A673 (cell line): Measurements from ENCODE around the gene ADORA2A. TPM values are rescaled to one million over a fixed set of nuclear protein-coding genes. Genes with fewer than 3 reads are reported as not detected.

Experiments used
- BruUV-seq: library from RNA; stranded (reverse); fragments of 400-500 nt; replicated peaks from 2 replicates; lab custom pipeline; 2021; lab: Mats Ljungman, UMichigan
- CTCF ChIA-PET: fragments of 300-600 bp; sonication (Branson Sonifier 250); formaldehyde crosslinking; loops from one replicate; lab custom pipeline; 2022; ENCODE audit warnings: antibody characterized with exemption; lab: Charles Lee
- POLR2A ChIA-PET: fragments of 300-600 bp; sonication (Branson Sonifier 250); formaldehyde crosslinking; loops from one replicate; lab custom pipeline; 2022; ENCODE audit warnings: antibody characterized with exemption; ENCODE audit not compliant: low non-redundant PET; lab: Charles Lee
- DNase-seq: peaks from one replicate; pipeline ENCODE4 v3.0.0-alpha.2; 2015; ENCODE audit warnings: low spot score
- H3K27ac ChIP-seq: fragments of 200-600 bp; sonication (generic); 2 replicates; pipeline ENCODE4 v1.5.1; 2016; ENCODE audit warnings: mixed run types, low read depth, mild to moderate bottlenecking, mixed read lengths, antibody characterized with exemption, low read length; ENCODE audit not compliant: poor library complexity, severe bottlenecking
- H3K27me3 ChIP-seq: fragments of 200-600 bp; sonication (generic); replicated peaks from 2 replicates; pipeline ENCODE4 v1.6.1; 2017; ENCODE audit warnings: mixed run types, low read depth, mild to moderate bottlenecking, mixed read lengths, antibody characterized with exemption, low read length; ENCODE audit not compliant: insufficient read depth, poor library complexity
- H3K36me3 ChIP-seq: fragments of 200-600 bp; sonication (generic); 2 replicates; pipeline ENCODE4 v1.6.1; 2016; ENCODE audit warnings: mixed run types, mild to moderate bottlenecking, mixed read lengths, antibody characterized with exemption, low read length; ENCODE audit not compliant: insufficient read depth, poor library complexity, severe bottlenecking
- H3K4me1 ChIP-seq: fragments of 200-600 bp; sonication (generic); 2 replicates; pipeline ENCODE4 v1.6.1; 2017; ENCODE audit warnings: mixed run types, mild to moderate bottlenecking, mixed read lengths, antibody characterized with exemption, low read length; ENCODE audit not compliant: insufficient read depth, poor library complexity, severe bottlenecking
- H3K4me3 ChIP-seq: fragments of 200-600 bp; sonication (generic); 2 replicates; pipeline ENCODE4 v1.5.1; 2016; ENCODE audit warnings: low read depth, mixed run types, mild to moderate bottlenecking, mixed read lengths, low read length; ENCODE audit not compliant: poor library complexity, severe bottlenecking
- H3K9me3 ChIP-seq: fragments of 200-600 bp; sonication (generic); 2 replicates; pipeline ENCODE4 v1.6.1; 2016; ENCODE audit warnings: mixed run types, low read depth, mild to moderate bottlenecking, mixed read lengths, antibody characterized with exemption, low read length; ENCODE audit not compliant: poor library complexity, severe bottlenecking
- CTCF ChIP-seq: fragments of 300-800, 200-600 bp; sonication (generic); conservative IDR thresholded peaks from 2 replicates; pipeline ENCODE4 v1.5.1; 2017; ENCODE audit warnings: low read depth, mild to moderate bottlenecking, antibody characterized with exemption, low read length, moderate library complexity, mixed read lengths
- EZH2 ChIP-seq: fragments of 200-600 bp; sonication (generic); IDR thresholded peaks from 2 replicates; pipeline ENCODE4 v1.6.1; 2017; ENCODE audit warnings: borderline replicate concordance, low read depth, mild to moderate bottlenecking, mixed read lengths, antibody characterized with exemption, low read length; ENCODE audit not compliant: poor library complexity, severe bottlenecking
- intact Hi-C: fragments of 100-400 bp; cut with micrococcal nuclease; formaldehyde crosslinking; loops from one replicate; pipeline ENCODE4 v1.10.0; 2022; ENCODE audit not compliant: unreplicated experiment
- total RNA-seq: library from RNA; stranded (reverse); gene quantifications from 2 replicates; pipeline ENCODE4 v1.2.3, GENCODE V29; 2021

The ADORA2A gene
- total RNA-seq, 1 experiment from 2014 or later, result 9.6 TPM

GRCh38 chr22:24418786-24419474 is 8.5 kb upstream of the ADORA2A start:
- POLR2A ChIA-PET, result no interaction called here
- no peak for DNase-seq
- BruUV-seq, result no TSS peak
- peaks cover 5% of the 10 kb centered on the region for H3K36me3 ChIP-seq
- CTCF ChIA-PET, result no interaction called here
- no peak overlapping the region for H3K4me3 ChIP-seq
- H3K27ac ChIP-seq, result no peak overlapping the region
- H3K27me3 ChIP-seq, result no peaks in the 10 kb centered on the region
- H3K4me1 ChIP-seq, result no peaks in the 10 kb centered on the region
- TF ChIP-seq CTCF, result no peak
- no peak for TF ChIP-seq EZH2
- intact Hi-C loops, result no loop called here
- no peaks in the 10 kb centered on the region for H3K9me3 ChIP-seq

- TF ChIP-seq CTCF (no peak), EZH2 (no peak)
- Histone ChIP-seq H3K27me3 (no peaks in the 10 kb centered on the region), H3K36me3 (peaks cover 5% of the 10 kb centered on the region), H3K4me3 (no peak overlapping the region), H3K27ac (no peak overlapping the region), H3K4me1 (no peaks in the 10 kb centered on the region), H3K9me3 (no peaks in the 10 kb centered on the region)
- BruUV-seq, result no TSS peak
- intact Hi-C loops, result no loop called here
- POLR2A ChIA-PET, result no interaction called here
- DNase-seq, result no peak
- CTCF ChIA-PET, result no interaction called here
Observed at GRCh38 chr22:24419475-24419850, 7.9 kb upstream of the ADORA2A start.

- Histone ChIP-seq H3K36me3 (peaks cover 5% of the 10 kb centered on the region), H3K4me3 (no peak overlapping the region), H3K27ac (no peak overlapping the region), H3K9me3 (no peaks in the 10 kb centered on the region), H3K27me3 (no peaks in the 10 kb centered on the region), H3K4me1 (no peaks in the 10 kb centered on the region)
- no peak for DNase-seq
- no TSS peak for BruUV-seq
- ChIA-PET CTCF (no interaction called here), POLR2A (no interaction called here)
- TF ChIP-seq CTCF (no peak), EZH2 (no peak)
- intact Hi-C loops, result no loop called here
Observed at GRCh38 chr22:24420072-24420976, 7.1 kb upstream of the ADORA2A start.
